Gastroesophageal sphincter (tissue), 3 donors: ENCODE measurements around the gene SERGEF.

ENCODE experiments used
- CTCF ChIP-seq, 4 experiments: fragments of 200-600 bp in 2 of 4; fragments of 450-650 bp in 2 of 4; sonication (generic) in 1 of 4; IDR thresholded peaks; one replicate each; pipeline ENCODE4 v1.5.1; 2017 to 2019; ENCODE audit warnings: antibody characterized with exemption in 4 of 4, mild to moderate bottlenecking in 2 of 4, moderate library complexity in 2 of 4
- EP300 ChIP-seq: sonication (generic); formaldehyde crosslinking; IDR thresholded peaks from one replicate; pipeline ENCODE4 v1.6.1; 2017; ENCODE audit warnings: antibody characterized with exemption, mild to moderate bottlenecking
- POLR2A ChIP-seq, 2 donors: fragments of 450-650 bp; IDR thresholded peaks; one replicate each; pipeline ENCODE4 v1.6.1; 2017; ENCODE audit warnings: antibody characterized with exemption in 2 of 2, mild to moderate bottlenecking in 2 of 2, moderate library complexity in 1 of 2
- POLR2AphosphoS5 ChIP-seq: sonication (generic); formaldehyde crosslinking; IDR thresholded peaks from one replicate; pipeline ENCODE4 v1.6.1; 2017; ENCODE audit warnings: antibody characterized with exemption

GRCh38 chr11:17776212-17776875 lies 236.5 kb downstream of the SERGEF start:
- TF ChIP-seq CTCF (IDR thresholded peaks at IDR 0.05) (no peak), POLR2A (IDR thresholded peaks at IDR 0.05) (no peak), POLR2AphosphoS5 (no peak), EP300 (no peak)
